Measurements from ENCODE around the gene IGFL1. TPM values are rescaled to one million over a fixed set of nuclear protein-coding genes. Genes with fewer than 3 reads are reported as not detected.

IGFL1 gene
- total and polyA plus RNA-seq, 10 of the 15 experiments (the other 5 are each of a cell fraction or from before 2014, with no cell fraction given): not detected

DNA sequence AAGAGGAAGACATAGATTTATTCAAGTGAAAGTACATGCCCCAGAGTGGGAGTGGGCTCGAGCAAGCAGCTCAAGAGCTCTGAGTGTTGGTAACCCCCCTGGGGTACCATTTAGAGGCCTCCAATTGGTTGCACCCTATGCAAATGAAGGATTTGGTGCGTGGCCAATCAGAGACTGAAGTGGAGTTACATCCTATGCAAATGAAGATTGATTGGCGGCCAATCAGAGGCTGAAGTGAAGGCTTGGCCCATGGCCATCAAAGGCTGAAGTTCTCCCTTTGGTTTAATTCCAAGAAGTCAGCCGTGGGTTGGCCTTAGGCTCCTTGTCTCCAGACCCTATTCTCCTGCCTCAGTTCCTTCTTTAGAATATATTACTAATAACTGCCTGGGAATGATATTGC lies 12.9 kb upstream of the IGFL1 start (continued):
- TF ChIP-seq, protein P1, sequence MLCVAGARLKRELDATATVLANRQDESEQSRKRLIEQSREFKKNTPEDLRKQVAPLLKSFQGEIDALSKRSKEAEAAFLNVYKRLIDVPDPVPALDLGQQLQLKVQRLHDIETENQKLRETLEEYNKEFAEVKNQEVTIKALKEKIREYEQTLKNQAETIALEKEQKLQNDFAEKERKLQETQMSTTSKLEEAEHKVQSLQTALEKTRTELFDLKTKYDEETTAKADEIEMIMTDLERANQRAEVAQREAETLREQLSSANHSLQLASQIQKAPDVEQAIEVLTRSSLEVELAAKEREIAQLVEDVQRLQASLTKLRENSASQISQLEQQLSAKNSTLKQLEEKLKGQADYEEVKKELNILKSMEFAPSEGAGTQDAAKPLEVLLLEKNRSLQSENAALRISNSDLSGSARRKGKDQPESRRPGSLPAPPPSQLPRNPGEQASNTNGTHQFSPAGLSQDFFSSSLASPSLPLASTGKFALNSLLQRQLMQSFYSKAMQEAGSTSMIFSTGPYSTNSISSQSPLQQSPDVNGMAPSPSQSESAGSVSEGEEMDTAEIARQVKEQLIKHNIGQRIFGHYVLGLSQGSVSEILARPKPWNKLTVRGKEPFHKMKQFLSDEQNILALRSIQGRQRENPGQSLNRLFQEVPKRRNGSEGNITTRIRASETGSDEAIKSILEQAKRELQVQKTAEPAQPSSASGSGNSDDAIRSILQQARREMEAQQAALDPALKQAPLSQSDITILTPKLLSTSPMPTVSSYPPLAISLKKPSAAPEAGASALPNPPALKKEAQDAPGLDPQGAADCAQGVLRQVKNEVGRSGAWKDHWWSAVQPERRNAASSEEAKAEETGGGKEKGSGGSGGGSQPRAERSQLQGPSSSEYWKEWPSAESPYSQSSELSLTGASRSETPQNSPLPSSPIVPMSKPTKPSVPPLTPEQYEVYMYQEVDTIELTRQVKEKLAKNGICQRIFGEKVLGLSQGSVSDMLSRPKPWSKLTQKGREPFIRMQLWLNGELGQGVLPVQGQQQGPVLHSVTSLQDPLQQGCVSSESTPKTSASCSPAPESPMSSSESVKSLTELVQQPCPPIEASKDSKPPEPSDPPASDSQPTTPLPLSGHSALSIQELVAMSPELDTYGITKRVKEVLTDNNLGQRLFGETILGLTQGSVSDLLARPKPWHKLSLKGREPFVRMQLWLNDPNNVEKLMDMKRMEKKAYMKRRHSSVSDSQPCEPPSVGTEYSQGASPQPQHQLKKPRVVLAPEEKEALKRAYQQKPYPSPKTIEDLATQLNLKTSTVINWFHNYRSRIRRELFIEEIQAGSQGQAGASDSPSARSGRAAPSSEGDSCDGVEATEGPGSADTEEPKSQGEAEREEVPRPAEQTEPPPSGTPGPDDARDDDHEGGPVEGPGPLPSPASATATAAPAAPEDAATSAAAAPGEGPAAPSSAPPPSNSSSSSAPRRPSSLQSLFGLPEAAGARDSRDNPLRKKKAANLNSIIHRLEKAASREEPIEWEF (IDR thresholded peaks at IDR 0.05; ENCODE audit: insufficient replicate concordance, low read depth, low read length): no peak
- TF ChIP-seq, protein P2, sequence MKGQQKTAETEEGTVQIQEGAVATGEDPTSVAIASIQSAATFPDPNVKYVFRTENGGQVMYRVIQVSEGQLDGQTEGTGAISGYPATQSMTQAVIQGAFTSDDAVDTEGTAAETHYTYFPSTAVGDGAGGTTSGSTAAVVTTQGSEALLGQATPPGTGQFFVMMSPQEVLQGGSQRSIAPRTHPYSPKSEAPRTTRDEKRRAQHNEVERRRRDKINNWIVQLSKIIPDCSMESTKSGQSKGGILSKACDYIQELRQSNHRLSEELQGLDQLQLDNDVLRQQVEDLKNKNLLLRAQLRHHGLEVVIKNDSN (IDR thresholded peaks at IDR 0.05; ENCODE audit: borderline replicate concordance, extremely low read length, insufficient read depth, low read depth, low read length): no peak

- no peak for ATAC-seq
- H4K20me1 ChIP-seq (ENCODE audit: control insufficient read depth, insufficient read depth): no peaks in the 10 kb centered on the region
- WGBS (ENCODE audit: insufficient coverage, insufficient replicate concordance, low lambda C conversion rate, missing lambda C conversion rate): 52% methylated on average over 9 of the region's 9 CpGs
- ChIA-PET SMC1A (ENCODE audit: uncharacterized antibody, unreplicated experiment) (no interaction called here), RAD21 (ENCODE audit: unreplicated experiment) (no interaction called here), CTCF (no interaction called here), POLR2A (no interaction called here)
- H3K4me2 ChIP-seq (ENCODE audit: control insufficient read depth, insufficient read depth): no peak overlapping the region
- no peaks in the 10 kb centered on the region for H3K9me3 ChIP-seq (replicated peaks; ENCODE audit: control insufficient read depth, insufficient read depth, low read length)
- no peaks in the 10 kb centered on the region for H3K79me2 ChIP-seq (ENCODE audit: control insufficient read depth, insufficient read depth, low read length)
- no peaks in the 10 kb centered on the region for H3K36me3 ChIP-seq (ENCODE audit: control insufficient read depth in 2 of 2, insufficient read depth in 2 of 2, low read length in 1 of 2)
- DNase-seq (ENCODE audit: low read depth, low spot score): no peak
- intact Hi-C loops (cut with micrococcal nuclease; ENCODE audit: unreplicated experiment): no loop called here
- no peak for FAIRE-seq
- H3K9ac ChIP-seq (ENCODE audit: control insufficient read depth, insufficient read depth, low read length): no peak overlapping the region
- no peaks in the 10 kb centered on the region for H3K4me1 ChIP-seq (ENCODE audit: control insufficient read depth, insufficient read depth, low read length)
- TF ChIP-seq PKNOX1 (IDR thresholded peaks at IDR 0.05): no peak
- no peak for TF ChIP-seq MXI1 (IDR thresholded peaks at IDR 0.05; ENCODE audit: low read depth, low read length)
- TF ChIP-seq STAT1 (conservative IDR thresholded peaks at IDR 0.05): no peak
- TF ChIP-seq NRF1 (conservative IDR thresholded peaks at IDR 0.05; ENCODE audit: low read depth, low read length): no peak
- TF ChIP-seq BACH1 (IDR thresholded peaks at IDR 0.05; ENCODE audit: borderline replicate concordance): no peak
- no peak for TF ChIP-seq TAF1 (IDR thresholded peaks at IDR 0.05; ENCODE audit: borderline replicate concordance, low read depth, low read length)
- no peak for TF ChIP-seq CREB1 (IDR thresholded peaks at IDR 0.05; ENCODE audit: low read depth)
- no peak for TF ChIP-seq RCOR1 (conservative IDR thresholded peaks at IDR 0.05; ENCODE audit: low read depth, low read length)
- no peak for TF ChIP-seq JUNB (IDR thresholded peaks at IDR 0.05)
- BruUV-seq (replicated peaks): no TSS peak
- no peak overlapping the region for H2AFZ ChIP-seq (ENCODE audit: control insufficient read depth, low read depth, low read length)
- in situ Hi-C loops (cut with MboI): no loop called here
- peaks cover 0 to 1% of the 10 kb centered on the region in 2 experiments; a peak in 2 of 4 replicates for H3K27me3 ChIP-seq (replicated peaks in 1 of 2; ENCODE audit: control insufficient read depth in 2 of 2, insufficient read depth in 2 of 2, low read length in 1 of 2)
- no peak overlapping the region for H3K4me3 ChIP-seq
- no peak overlapping the region for H3K27ac ChIP-seq (ENCODE audit: control insufficient read depth, insufficient read depth)
Observed at GRCh38 chr19:46217476-46217875, 12.1 kb upstream of the IGFL1 start.

Data from GM12878 (cell line).